ENCODE results near the gene HSPA1A. TPM values are rescaled to one million over a fixed set of nuclear protein-coding genes. Genes with fewer than 3 reads are reported as not detected.

Gene HSPA1A
- total and polyA plus RNA-seq, 9 of the 15 experiments (the other 6 are each of a cell fraction or from before 2014, with no cell fraction given) = 2.2 to 273 (median 107) TPM

- TF ChIP-seq, protein P1, sequence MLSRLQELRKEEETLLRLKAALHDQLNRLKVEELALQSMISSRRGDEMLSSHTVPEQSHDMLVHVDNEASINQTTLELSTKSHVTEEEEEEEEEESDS (CRISPR knock-in tag; IDR thresholded peaks at IDR 0.05) = no peak
- TF ChIP-seq STAT5A (IDR thresholded peaks at IDR 0.05; ENCODE audit: borderline replicate concordance, low read length) (no peak), MCM3 (IDR thresholded peaks at IDR 0.05) (no peak), MECOM (CRISPR knock-in tag; IDR thresholded peaks at IDR 0.05) (peak; percentile 60; the same call in 1 of the 2 replicates), FOXO4 (CRISPR knock-in tag; IDR thresholded peaks at IDR 0.05) (0 out of 2 replicates have a peak, but pooled peaks have one; percentile 47), NUFIP1 (IDR thresholded peaks at IDR 0.05; ENCODE audit: partially characterized antibody) (no peak), RBM34 (IDR thresholded peaks at IDR 0.05; ENCODE audit: borderline replicate concordance, insufficient read depth, low read length) (no peak), POLR2AphosphoS5 (IDR thresholded peaks at IDR 0.05; ENCODE audit: control insufficient read depth, insufficient read depth, low read depth, low read length) (peak; percentile 92), SNIP1 (IDR thresholded peaks at IDR 0.05; ENCODE audit: low read depth) (no peak), CBX8 (IDR thresholded peaks at IDR 0.05; ENCODE audit: borderline replicate concordance, extremely low read depth, low read depth, low read length, poor library complexity, severe bottlenecking) (no peak), NFYB (IDR thresholded peaks at IDR 0.05; ENCODE audit: extremely low read depth, insufficient read length) (no peak), FOXM1 (IDR thresholded peaks at IDR 0.05; ENCODE audit: low read depth) (no peak), FOXM1 (CRISPR knock-in tag; IDR thresholded peaks at IDR 0.05; ENCODE audit: low read depth) (no peak), BCLAF1 (IDR thresholded peaks at IDR 0.05; ENCODE audit: borderline replicate concordance in 1 of 2, control insufficient read depth in 1 of 2, low read depth in 2 of 2, low read length in 1 of 2) (no peak), PHF20 (IDR thresholded peaks at IDR 0.05; ENCODE audit: partially characterized antibody) (no peak), PHB (CRISPR knock-in tag; IDR thresholded peaks at IDR 0.05) (peak; percentile 80; the same call in 1 of the 2 replicates)
- TF ChIP-seq, protein P2, sequence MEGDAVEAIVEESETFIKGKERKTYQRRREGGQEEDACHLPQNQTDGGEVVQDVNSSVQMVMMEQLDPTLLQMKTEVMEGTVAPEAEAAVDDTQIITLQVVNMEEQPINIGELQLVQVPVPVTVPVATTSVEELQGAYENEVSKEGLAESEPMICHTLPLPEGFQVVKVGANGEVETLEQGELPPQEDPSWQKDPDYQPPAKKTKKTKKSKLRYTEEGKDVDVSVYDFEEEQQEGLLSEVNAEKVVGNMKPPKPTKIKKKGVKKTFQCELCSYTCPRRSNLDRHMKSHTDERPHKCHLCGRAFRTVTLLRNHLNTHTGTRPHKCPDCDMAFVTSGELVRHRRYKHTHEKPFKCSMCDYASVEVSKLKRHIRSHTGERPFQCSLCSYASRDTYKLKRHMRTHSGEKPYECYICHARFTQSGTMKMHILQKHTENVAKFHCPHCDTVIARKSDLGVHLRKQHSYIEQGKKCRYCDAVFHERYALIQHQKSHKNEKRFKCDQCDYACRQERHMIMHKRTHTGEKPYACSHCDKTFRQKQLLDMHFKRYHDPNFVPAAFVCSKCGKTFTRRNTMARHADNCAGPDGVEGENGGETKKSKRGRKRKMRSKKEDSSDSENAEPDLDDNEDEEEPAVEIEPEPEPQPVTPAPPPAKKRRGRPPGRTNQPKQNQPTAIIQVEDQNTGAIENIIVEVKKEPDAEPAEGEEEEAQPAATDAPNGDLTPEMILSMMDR (IDR thresholded peaks at IDR 0.05 in 2 of 3, conservative IDR thresholded peaks at IDR 0.05 in 1 of 3; ENCODE audit: insufficient read depth in 2 of 3, low read depth in 1 of 3, low read length in 3 of 3) = no peak; a peak in 1 of 6 replicates
- TF ChIP-seq, protein P3, sequence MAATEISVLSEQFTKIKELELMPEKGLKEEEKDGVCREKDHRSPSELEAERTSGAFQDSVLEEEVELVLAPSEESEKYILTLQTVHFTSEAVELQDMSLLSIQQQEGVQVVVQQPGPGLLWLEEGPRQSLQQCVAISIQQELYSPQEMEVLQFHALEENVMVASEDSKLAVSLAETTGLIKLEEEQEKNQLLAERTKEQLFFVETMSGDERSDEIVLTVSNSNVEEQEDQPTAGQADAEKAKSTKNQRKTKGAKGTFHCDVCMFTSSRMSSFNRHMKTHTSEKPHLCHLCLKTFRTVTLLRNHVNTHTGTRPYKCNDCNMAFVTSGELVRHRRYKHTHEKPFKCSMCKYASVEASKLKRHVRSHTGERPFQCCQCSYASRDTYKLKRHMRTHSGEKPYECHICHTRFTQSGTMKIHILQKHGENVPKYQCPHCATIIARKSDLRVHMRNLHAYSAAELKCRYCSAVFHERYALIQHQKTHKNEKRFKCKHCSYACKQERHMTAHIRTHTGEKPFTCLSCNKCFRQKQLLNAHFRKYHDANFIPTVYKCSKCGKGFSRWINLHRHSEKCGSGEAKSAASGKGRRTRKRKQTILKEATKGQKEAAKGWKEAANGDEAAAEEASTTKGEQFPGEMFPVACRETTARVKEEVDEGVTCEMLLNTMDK (IDR thresholded peaks at IDR 0.05; ENCODE audit: borderline replicate concordance, insufficient read depth, low read depth, low read length, poor library complexity, severe bottlenecking) = no peak
Measured at GRCh38 chr6:31822036-31822821, 6.9 kb downstream of the HSPA1A start (continued).
